DND-41 (cell line): Measurements from ENCODE around the gene DAZAP1.

Experiments used
- ATAC-seq: fragments of 200-7000 bp; cut with Tn5 transposase; 3 replicates; pipeline ENCODE4 v1.9.1; 2021; ENCODE audit warnings: low read depth; ENCODE audit not compliant: insufficient read depth
- DNase-seq: peaks from one replicate; pipeline ENCODE4 v3.0.0-alpha.2; 2020
- H2AFZ ChIP-seq: 2 replicates; pipeline ENCODE4 v1.6.0; 2012; ENCODE audit warnings: low read depth, low read length
- H3K27ac ChIP-seq: 2 replicates; pipeline ENCODE4 v1.5.1; 2012; ENCODE audit warnings: low read length, inconsistent platforms
- H3K27me3 ChIP-seq: fragments of 200-600 bp; sonication (generic); 2 replicates; pipeline ENCODE4 v1.6.0; 2012; ENCODE audit warnings: low read length, mild to moderate bottlenecking, inconsistent platforms; ENCODE audit not compliant: insufficient read depth, poor library complexity
- H3K36me3 ChIP-seq: 2 replicates; pipeline ENCODE4 v1.5.1; 2012; ENCODE audit warnings: low read length, inconsistent platforms; ENCODE audit not compliant: insufficient read depth
- H3K4me1 ChIP-seq: 2 replicates; pipeline ENCODE4 v1.5.1; 2012; ENCODE audit warnings: mild to moderate bottlenecking, low read length; ENCODE audit not compliant: insufficient read depth
- H3K4me2 ChIP-seq: 2 replicates; pipeline ENCODE4 v1.6.0; 2012; ENCODE audit warnings: mild to moderate bottlenecking, moderate library complexity, low read length, inconsistent platforms; ENCODE audit not compliant: insufficient read depth
- H3K4me3 ChIP-seq, 2 experiments: fragments of 200-600 bp in 1 of 2; shearing (Covaris generic) in 1 of 2; 2 replicates each; pipeline ENCODE4 v1.5.1; 2012 to 2016; ENCODE audit warnings: inconsistent platforms in 2 of 2, low read length in 2 of 2, mild to moderate bottlenecking in 2 of 2, low read depth in 1 of 2, moderate library complexity in 1 of 2
- H3K79me2 ChIP-seq: 2 replicates; pipeline ENCODE4 v1.6.0; 2012; ENCODE audit warnings: low read length, inconsistent platforms; ENCODE audit not compliant: insufficient read depth
- H3K9ac ChIP-seq: 2 replicates; pipeline ENCODE4 v1.6.0; 2012; ENCODE audit warnings: low read depth, mild to moderate bottlenecking, inconsistent platforms, low read length, moderate library complexity
- H3K9me3 ChIP-seq: 2 replicates; pipeline ENCODE4 v1.5.1; 2012; ENCODE audit warnings: low read length, moderate library complexity, mild to moderate bottlenecking, inconsistent platforms; ENCODE audit not compliant: insufficient read depth, severe bottlenecking
- H4K20me1 ChIP-seq: 2 replicates; pipeline ENCODE4 v1.6.0; 2012; ENCODE audit warnings: low read length; ENCODE audit not compliant: insufficient read depth
- EZH2 ChIP-seq: IDR thresholded peaks from 3 replicates; pipeline ENCODE4 v1.6.1; 2012; ENCODE audit warnings: borderline replicate concordance, low read depth, mild to moderate bottlenecking, moderate library complexity, low read length, inconsistent platforms; ENCODE audit not compliant: severe bottlenecking
- TF ChIP-seq, protein P1 (sequence below): IDR thresholded peaks from 2 replicates; pipeline ENCODE4 v1.5.1; 2012; ENCODE audit warnings: borderline replicate concordance, low read length, moderate library complexity, mild to moderate bottlenecking; ENCODE audit not compliant: poor library complexity, severe bottlenecking; ENCODE audit errors: extremely low read depth

Gene DAZAP1

DNA sequence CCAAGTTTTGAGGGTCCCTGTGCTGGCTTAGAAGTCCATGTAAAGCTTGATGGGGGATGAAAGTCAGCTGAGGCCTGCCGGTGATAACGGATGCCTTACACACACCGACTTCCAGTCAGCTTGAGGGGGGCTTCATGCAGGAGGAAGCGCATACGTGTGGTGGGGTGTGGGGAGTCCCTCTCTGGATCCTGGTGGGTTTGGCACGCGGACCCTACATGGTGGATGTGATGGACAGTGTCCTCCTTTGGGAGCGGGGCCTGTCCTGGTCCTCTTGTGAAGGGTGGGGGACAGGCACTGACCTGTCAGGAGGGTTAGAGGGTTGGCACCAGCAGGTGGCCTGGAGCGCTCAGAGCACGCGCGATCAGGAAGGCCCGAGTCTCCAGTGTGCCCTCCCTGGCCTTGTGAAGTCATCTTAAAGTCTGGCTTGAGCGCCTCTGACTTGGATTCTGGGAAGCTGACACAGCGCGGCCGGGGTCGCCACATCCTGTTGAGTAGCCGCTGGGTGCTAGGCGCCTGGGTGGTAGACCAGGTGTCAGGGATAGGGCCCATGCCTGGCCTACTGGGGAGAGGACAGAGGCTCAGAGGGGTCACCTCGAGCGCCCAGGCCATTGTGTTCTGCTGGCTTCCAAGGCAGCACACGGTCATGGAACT is 2.9 kb downstream of the DAZAP1 start:
- peaks cover 63% of the 10 kb centered on the region for H3K36me3 ChIP-seq
- TF ChIP-seq, protein P1, sequence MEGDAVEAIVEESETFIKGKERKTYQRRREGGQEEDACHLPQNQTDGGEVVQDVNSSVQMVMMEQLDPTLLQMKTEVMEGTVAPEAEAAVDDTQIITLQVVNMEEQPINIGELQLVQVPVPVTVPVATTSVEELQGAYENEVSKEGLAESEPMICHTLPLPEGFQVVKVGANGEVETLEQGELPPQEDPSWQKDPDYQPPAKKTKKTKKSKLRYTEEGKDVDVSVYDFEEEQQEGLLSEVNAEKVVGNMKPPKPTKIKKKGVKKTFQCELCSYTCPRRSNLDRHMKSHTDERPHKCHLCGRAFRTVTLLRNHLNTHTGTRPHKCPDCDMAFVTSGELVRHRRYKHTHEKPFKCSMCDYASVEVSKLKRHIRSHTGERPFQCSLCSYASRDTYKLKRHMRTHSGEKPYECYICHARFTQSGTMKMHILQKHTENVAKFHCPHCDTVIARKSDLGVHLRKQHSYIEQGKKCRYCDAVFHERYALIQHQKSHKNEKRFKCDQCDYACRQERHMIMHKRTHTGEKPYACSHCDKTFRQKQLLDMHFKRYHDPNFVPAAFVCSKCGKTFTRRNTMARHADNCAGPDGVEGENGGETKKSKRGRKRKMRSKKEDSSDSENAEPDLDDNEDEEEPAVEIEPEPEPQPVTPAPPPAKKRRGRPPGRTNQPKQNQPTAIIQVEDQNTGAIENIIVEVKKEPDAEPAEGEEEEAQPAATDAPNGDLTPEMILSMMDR: no peak
- TF ChIP-seq EZH2: no peak
- no peaks in the 10 kb centered on the region for H3K27me3 ChIP-seq
- peaks cover 67% of the 10 kb centered on the region for H4K20me1 ChIP-seq
- H3K79me2 ChIP-seq: peaks cover 78% of the 10 kb centered on the region
- no peak overlapping the region for H2AFZ ChIP-seq
- peak overlapping the region; percentile 57 for H3K27ac ChIP-seq
- H3K4me1 ChIP-seq: peaks cover 55% of the 10 kb centered on the region
- H3K4me2 ChIP-seq: peak overlapping the region; percentile 84
- H3K9ac ChIP-seq: peak overlapping the region; percentile 100
- no peaks in the 10 kb centered on the region for H3K9me3 ChIP-seq
- no peak for DNase-seq
- peak overlapping the region in 1 of 2 experiments; percentile 60; a peak in 2 of 4 replicates for H3K4me3 ChIP-seq
- ATAC-seq: no peak

DNA sequence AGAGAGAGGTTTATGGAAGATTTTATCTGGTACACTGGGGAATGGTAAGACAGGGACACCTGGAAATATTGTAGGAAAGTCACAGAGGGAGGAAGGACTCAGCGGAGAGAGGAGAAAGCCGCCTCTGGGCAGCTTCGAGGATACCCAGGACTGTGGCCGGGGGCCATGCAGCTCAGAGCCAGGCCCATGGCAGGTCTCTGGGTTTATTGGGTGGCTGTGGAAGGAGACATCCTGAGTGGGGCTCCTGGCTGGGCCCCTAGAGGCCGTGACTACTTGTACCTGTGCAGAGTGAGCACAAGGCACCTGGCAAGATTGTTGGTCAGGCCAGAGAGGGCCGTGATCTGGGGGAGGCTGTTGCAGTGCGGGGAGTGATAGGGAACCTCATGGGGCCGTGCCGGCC is 3.4 kb downstream of the DAZAP1 start:
- Histone ChIP-seq H3K9me3 (no peaks in the 10 kb centered on the region), H4K20me1 (peaks cover 73% of the 10 kb centered on the region), H3K4me1 (peaks cover 55% of the 10 kb centered on the region), H3K4me3 (peak overlapping the region in 1 of 2 experiments; percentile 60; a peak in 1 of 4 replicates), H2AFZ (no peak overlapping the region), H3K27me3 (no peaks in the 10 kb centered on the region), H3K4me2 (peak overlapping the region; percentile 84; the same call in 1 of the 2 replicates), H3K36me3 (peaks cover 69% of the 10 kb centered on the region), H3K27ac (peak overlapping the region; percentile 57; the same call in 1 of the 2 replicates), H3K9ac (peak overlapping the region; percentile 100), H3K79me2 (peaks cover 83% of the 10 kb centered on the region)
- no peak for TF ChIP-seq EZH2
- TF ChIP-seq, protein P1: no peak
- no peak for ATAC-seq
- DNase-seq: no peak

DNA sequence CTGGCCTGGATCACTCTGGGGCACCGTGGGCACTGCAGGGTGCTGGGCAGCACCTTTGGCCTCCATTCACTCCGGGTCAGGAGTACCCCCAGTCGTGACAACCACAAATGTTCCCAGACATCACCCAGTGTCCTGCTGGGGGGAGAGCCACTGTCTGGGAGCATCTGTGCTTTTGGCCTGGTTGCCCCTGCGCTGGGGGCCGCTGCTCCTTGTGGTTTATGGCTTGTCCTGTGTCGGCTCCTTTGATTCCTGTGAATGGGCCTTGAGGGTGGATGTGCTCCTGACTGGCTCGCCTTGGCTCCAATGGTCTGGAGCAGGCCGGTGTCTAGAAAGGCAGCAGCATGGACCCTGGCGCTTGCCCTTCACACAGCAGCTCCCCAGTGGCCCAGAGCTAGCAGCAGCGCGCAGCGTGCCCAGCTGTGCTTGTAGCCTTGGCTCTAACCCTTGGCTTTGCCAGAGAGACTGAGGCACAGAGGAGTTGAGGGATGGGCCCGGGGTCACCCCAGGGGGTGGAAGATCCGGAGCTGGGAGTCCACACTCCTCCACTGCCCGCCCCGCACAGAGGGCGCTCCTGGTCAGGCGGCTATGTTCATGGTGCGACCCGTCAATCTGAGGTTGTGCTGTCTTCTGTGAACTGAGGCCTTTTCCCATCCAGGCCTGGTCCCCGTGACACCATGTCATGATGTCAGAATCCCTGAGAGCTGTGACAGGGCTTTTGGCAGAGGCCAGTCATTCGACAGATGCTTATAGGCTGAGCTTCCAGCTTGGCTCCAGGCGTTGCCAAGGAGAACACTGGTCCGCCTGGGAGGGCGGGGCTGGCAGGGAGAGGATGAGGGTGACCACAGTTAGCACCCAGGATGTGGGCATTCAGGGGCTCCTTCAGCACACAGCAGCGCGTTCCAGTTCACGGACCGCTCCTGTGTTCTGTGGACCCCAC is 4.1 kb downstream of the DAZAP1 start:
- Histone ChIP-seq H3K4me1 (peaks cover 49% of the 10 kb centered on the region), H3K4me2 (peak overlapping the region; percentile 84)

More for the DNA sequence above, 4.1 kb downstream of the DAZAP1 start:
- H3K4me3 ChIP-seq: peak overlapping the region in 1 of 2 experiments; percentile 60; a peak in 1 of 4 replicates
- peaks cover 90% of the 10 kb centered on the region for H3K79me2 ChIP-seq
- H3K27me3 ChIP-seq: no peaks in the 10 kb centered on the region
- no peaks in the 10 kb centered on the region for H3K9me3 ChIP-seq
- ATAC-seq (no peak), DNase-seq (peak; percentile 34)
- H2AFZ ChIP-seq: no peak overlapping the region
- H3K27ac ChIP-seq: no peak overlapping the region
- peaks cover 80% of the 10 kb centered on the region for H4K20me1 ChIP-seq
- H3K36me3 ChIP-seq: peaks cover 76% of the 10 kb centered on the region
- H3K9ac ChIP-seq: peak overlapping the region; percentile 100; the same call in 1 of the 2 replicates
- no peak for TF ChIP-seq EZH2
- TF ChIP-seq, protein P1: no peak
